GM19467 (cell line): ENCODE data around the gene PTPRQ.
"Not testable (repeated sequence)": the region's sequence is repeated elsewhere in the genome, so short reads cannot be mapped to it uniquely, and the experiment has no call there.

Source experiments
- ATAC-seq: cut with Tn5 transposase; IDR thresholded peaks from one replicate; pipeline ENCODE4 v1.9.1; 2021; ENCODE audit warnings: mild to moderate bottlenecking, moderate library complexity; ENCODE audit not compliant: unreplicated experiment

Gene PTPRQ

GRCh38 chr12:80627782-80628181 is 183.7 kb downstream of the PTPRQ start:
- ATAC-seq = no peak

GRCh38 chr12:80632835-80633234 is 188.8 kb downstream of the PTPRQ start:
- ATAC-seq = no peak

- ATAC-seq = no peak
Measured at GRCh38 chr12:80634903-80635302, 190.9 kb downstream of the PTPRQ start.

GRCh38 chr12:80636832-80637231 is 192.8 kb downstream of the PTPRQ start:
- no peak for ATAC-seq

GRCh38 chr12:80641936-80642335 is 197.9 kb downstream of the PTPRQ start:
- no peak for ATAC-seq

- no peak for ATAC-seq
Measured at GRCh38 chr12:80643961-80644360, 199.9 kb downstream of the PTPRQ start.

GRCh38 chr12:80648881-80649280 is 204.8 kb downstream of the PTPRQ start:
- no peak for ATAC-seq

- no peak for ATAC-seq
Measured at GRCh38 chr12:80655751-80656150, 211.7 kb downstream of the PTPRQ start.

- ATAC-seq = no peak
Measured at GRCh38 chr12:80659512-80660063, 215.6 kb downstream of the PTPRQ start.

- ATAC-seq = no peak
Measured at GRCh38 chr12:80662586-80662985, 218.6 kb downstream of the PTPRQ start.

- ATAC-seq = no peak
Measured at GRCh38 chr12:80670214-80670613, 226.2 kb downstream of the PTPRQ start.

GRCh38 chr12:80676042-80676636 is 232.1 kb downstream of the PTPRQ start:
- ATAC-seq = not testable (repeated sequence)

GRCh38 chr12:80676856-80677255 is 232.8 kb downstream of the PTPRQ start:
- ATAC-seq = no peak

GRCh38 chr12:80677994-80678393 is 234.0 kb downstream of the PTPRQ start:
- no peak for ATAC-seq

- ATAC-seq = no peak
Measured at GRCh38 chr12:80679346-80680131, 235.5 kb downstream of the PTPRQ start.

GRCh38 chr12:80681287-80681686 is 237.3 kb downstream of the PTPRQ start:
- ATAC-seq = peak; percentile 79

GRCh38 chr12:80681786-80682185 is 237.8 kb downstream of the PTPRQ start:
- no peak for ATAC-seq

- no peak for ATAC-seq
Measured at GRCh38 chr12:80684077-80684495, 240.1 kb downstream of the PTPRQ start.

GRCh38 chr12:80690090-80690489 is 246.1 kb downstream of the PTPRQ start:
- no peak for ATAC-seq

GRCh38 chr12:80690513-80690912 is 246.5 kb downstream of the PTPRQ start:
- no peak for ATAC-seq

- ATAC-seq = no peak
Measured at GRCh38 chr12:80692114-80692513, 248.1 kb downstream of the PTPRQ start.

- no peak for ATAC-seq
Measured at GRCh38 chr12:80697270-80697887, 253.3 kb downstream of the PTPRQ start.
